Suprapubic skin (tissue), 4 donors: ENCODE measurements around the gene RAB33A. TPM values are rescaled to one million over a fixed set of nuclear protein-coding genes. Genes with fewer than 3 reads are reported as not detected.

Experiments
- DNase-seq, 2 donors: peaks; one replicate each; pipeline ENCODE4 v3.0.0-alpha.2; 2019; ENCODE audit warnings: low spot score in 2 of 2
- H3K27ac ChIP-seq: fragments of 200-600 bp; sonication (generic); one replicate; pipeline ENCODE4 v1.5.1; 2019
- H3K27me3 ChIP-seq: fragments of 200-600 bp; sonication (generic); one replicate; pipeline ENCODE4 v1.5.1; 2019
- H3K36me3 ChIP-seq: fragments of 200-600 bp; sonication (generic); one replicate; pipeline ENCODE4 v1.5.1; 2019
- H3K4me1 ChIP-seq: fragments of 200-600 bp; sonication (generic); one replicate; pipeline ENCODE4 v1.5.1; 2019
- H3K4me3 ChIP-seq: fragments of 200-600 bp; sonication (generic); one replicate; pipeline ENCODE4 v1.5.1; 2019; ENCODE audit warnings: mild to moderate bottlenecking
- H3K9me3 ChIP-seq: fragments of 200-600 bp; sonication (generic); one replicate; pipeline ENCODE4 v1.5.1; 2019
- EP300 ChIP-seq: sonication (generic); formaldehyde crosslinking; IDR thresholded peaks from one replicate; pipeline ENCODE4 v1.6.1; 2017; ENCODE audit warnings: antibody characterized with exemption
- POLR2A ChIP-seq, 2 donors: fragments of 450-650 bp; IDR thresholded peaks; one replicate each; pipeline ENCODE4 v1.6.1; 2017; ENCODE audit warnings: antibody characterized with exemption in 2 of 2, mild to moderate bottlenecking in 2 of 2, moderate library complexity in 2 of 2
- POLR2AphosphoS5 ChIP-seq, 3 donors: sonication (generic); formaldehyde crosslinking; IDR thresholded peaks; one replicate each; pipeline ENCODE4 v1.6.1; 2017; ENCODE audit warnings: antibody characterized with exemption in 3 of 3
- WGBS: methylation state at CpG from one replicate; pipeline ENCODE4 v1.1.5; 2018; 5-methylcytosine and 5-hydroxymethylcytosine counted together
- total RNA-seq, 4 donors: library from RNA; depleted of rRNA; stranded (reverse); fragments of >200 nt; gene quantifications; one replicate each; pipeline ENCODE4 v1.1.0, GENCODE V29; 2016
- TF ChIP-seq, protein P1 (sequence below), 2 donors: fragments of 200-600 bp in 1 of 2; fragments of 450-650 bp in 1 of 2; sonication (generic) in 1 of 2; IDR thresholded peaks; one replicate each; pipeline ENCODE4 v1.5.1; 2016 to 2019; ENCODE audit warnings: antibody characterized with exemption in 2 of 2, mild to moderate bottlenecking in 1 of 2, moderate library complexity in 1 of 2

The RAB33A gene
- total RNA-seq, 4 donors from 2014 or later, result not detected

DNA sequence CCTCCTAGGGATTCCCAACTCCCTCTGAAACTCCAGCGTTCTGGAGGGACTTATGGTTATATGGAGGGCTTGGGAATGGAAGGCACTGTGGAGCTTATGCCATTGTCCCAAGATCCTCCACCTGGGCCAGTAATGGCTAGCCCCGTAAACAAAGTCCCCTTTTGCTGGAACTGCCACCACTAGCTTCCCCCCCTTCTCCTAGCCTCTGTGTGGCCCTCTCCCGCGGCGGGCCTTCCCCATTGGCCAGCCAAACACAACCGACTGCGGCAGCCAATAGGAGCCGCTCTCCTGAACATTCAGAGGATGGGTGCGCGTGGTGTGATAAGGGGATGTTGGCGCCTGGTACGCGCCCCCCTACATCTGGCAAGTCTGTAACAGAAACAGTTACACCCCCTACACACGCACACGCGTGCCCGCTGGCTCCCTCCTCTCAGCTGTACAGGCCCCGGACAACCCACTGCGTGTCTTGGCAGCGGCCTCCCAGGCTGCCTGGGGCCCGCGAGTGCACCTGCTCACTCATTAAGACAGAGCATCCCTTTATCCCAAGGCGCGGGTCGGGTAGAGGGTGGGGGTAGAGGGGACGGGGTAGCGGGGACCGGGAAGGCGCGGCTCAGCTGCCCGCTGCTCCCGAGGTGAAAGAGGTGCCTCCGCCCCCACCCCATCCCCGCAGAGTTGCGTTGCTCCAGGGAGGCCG is 863 bp upstream of the RAB33A start:
- no peaks in the 10 kb centered on the region for H3K36me3 ChIP-seq
- TF ChIP-seq, protein P1, sequence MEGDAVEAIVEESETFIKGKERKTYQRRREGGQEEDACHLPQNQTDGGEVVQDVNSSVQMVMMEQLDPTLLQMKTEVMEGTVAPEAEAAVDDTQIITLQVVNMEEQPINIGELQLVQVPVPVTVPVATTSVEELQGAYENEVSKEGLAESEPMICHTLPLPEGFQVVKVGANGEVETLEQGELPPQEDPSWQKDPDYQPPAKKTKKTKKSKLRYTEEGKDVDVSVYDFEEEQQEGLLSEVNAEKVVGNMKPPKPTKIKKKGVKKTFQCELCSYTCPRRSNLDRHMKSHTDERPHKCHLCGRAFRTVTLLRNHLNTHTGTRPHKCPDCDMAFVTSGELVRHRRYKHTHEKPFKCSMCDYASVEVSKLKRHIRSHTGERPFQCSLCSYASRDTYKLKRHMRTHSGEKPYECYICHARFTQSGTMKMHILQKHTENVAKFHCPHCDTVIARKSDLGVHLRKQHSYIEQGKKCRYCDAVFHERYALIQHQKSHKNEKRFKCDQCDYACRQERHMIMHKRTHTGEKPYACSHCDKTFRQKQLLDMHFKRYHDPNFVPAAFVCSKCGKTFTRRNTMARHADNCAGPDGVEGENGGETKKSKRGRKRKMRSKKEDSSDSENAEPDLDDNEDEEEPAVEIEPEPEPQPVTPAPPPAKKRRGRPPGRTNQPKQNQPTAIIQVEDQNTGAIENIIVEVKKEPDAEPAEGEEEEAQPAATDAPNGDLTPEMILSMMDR (IDR thresholded peaks at IDR 0.05), result no peak
- TF ChIP-seq POLR2AphosphoS5 (IDR thresholded peaks at IDR 0.05), result no peak
- no peak for TF ChIP-seq POLR2A (IDR thresholded peaks at IDR 0.05)
- no peak for TF ChIP-seq EP300
- peak overlapping the region; percentile 52 for H3K4me3 ChIP-seq
- H3K27me3 ChIP-seq, result no peaks in the 10 kb centered on the region
- no peaks in the 10 kb centered on the region for H3K9me3 ChIP-seq
- no peak for DNase-seq
- no peak overlapping the region for H3K27ac ChIP-seq
- 20% methylated on average over 8 of the region's 36 CpGs for WGBS
- peaks cover 38% of the 10 kb centered on the region for H3K4me1 ChIP-seq

DNA sequence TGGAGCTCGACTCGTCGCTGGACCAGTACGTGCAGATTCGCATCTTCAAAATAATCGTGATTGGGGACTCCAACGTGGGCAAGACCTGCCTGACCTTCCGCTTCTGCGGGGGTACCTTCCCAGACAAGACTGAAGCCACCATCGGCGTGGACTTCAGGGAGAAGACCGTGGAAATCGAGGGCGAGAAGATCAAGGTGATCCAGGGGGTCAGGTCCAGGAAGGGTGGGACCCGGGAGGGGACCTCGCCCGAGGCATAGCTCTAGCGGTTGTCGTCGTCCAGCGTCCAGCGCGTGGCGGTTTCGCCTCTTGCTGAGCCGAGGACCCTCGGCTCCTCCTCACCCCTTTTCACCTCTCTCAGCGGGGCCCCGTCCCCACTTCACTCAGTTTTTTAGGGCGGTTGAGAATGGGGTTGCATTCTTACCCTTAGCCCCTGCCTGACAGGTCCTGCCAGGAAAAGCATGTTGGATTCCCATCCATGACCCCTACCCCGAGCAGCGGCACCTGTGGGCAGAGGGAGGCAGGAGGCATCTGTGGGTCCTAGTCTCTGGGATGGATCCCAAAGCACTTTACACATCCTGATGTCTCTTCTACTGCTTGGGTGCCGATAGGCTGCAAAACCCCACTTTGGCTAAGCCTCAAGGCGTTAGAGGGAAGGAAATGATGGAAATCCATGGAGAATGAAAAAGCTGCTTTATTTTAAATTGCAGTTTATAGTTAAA is 524 bp downstream of the RAB33A start:
- TF ChIP-seq, protein P1 (IDR thresholded peaks at IDR 0.05), result no peak
- TF ChIP-seq POLR2A (IDR thresholded peaks at IDR 0.05), result no peak
- no peak for TF ChIP-seq EP300
- no peak for TF ChIP-seq POLR2AphosphoS5 (IDR thresholded peaks at IDR 0.05)
- Histone ChIP-seq H3K27me3 (no peaks in the 10 kb centered on the region), H3K27ac (no peak overlapping the region), H3K9me3 (no peaks in the 10 kb centered on the region), H3K4me1 (peaks cover 32% of the 10 kb centered on the region), H3K36me3 (no peaks in the 10 kb centered on the region), H3K4me3 (peak overlapping the region; percentile 52)
- no peak for DNase-seq
- 72% methylated on average over 20 of the region's 34 CpGs for WGBS

DNA sequence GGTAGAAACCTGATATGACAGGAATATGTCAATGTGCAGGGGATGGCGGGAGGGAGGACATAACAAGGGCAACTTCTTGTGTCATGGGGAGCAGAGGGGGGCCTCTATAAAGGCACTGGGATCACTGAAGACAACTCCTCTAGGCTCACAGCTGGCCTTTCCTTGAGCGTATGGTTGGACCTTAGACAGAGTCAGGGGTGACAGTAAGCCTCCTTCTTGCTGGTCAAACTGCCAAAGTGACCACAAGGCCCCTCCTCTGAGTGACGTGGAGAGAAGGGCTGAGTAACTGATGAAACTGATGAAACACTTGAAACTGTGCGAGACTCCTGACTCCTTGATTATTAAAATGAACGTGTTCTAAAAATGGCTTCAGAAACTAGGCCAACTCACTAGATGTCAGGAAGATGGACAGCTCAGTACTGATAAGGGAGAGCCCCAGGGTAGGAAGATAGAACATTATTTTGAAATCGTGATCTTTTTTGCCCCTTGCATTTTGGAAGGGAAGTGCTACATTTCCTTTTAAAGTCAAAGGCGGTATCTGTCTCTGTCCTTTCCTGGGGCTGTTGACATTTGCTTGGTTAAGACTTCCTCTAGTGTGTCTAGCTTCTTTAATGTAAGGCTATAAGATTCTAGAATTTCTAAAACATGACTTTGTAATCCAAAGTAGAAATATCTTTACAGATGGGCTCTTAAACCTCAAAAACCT is 1.6 kb downstream of the RAB33A start:
- H3K4me3 ChIP-seq, result no peak overlapping the region
- H3K4me1 ChIP-seq, result peaks cover 32% of the 10 kb centered on the region
- 47% methylated on average over 7 of the region's 7 CpGs for WGBS
- TF ChIP-seq POLR2AphosphoS5 (IDR thresholded peaks at IDR 0.05) (no peak), POLR2A (IDR thresholded peaks at IDR 0.05) (no peak), EP300 (no peak)
- TF ChIP-seq, protein P1 (IDR thresholded peaks at IDR 0.05), result no peak
- DNase-seq, result no peak
- peak overlapping the region; percentile 75 for H3K27ac ChIP-seq
- H3K27me3 ChIP-seq, result no peaks in the 10 kb centered on the region
- no peaks in the 10 kb centered on the region for H3K9me3 ChIP-seq
- no peaks in the 10 kb centered on the region for H3K36me3 ChIP-seq

DNA sequence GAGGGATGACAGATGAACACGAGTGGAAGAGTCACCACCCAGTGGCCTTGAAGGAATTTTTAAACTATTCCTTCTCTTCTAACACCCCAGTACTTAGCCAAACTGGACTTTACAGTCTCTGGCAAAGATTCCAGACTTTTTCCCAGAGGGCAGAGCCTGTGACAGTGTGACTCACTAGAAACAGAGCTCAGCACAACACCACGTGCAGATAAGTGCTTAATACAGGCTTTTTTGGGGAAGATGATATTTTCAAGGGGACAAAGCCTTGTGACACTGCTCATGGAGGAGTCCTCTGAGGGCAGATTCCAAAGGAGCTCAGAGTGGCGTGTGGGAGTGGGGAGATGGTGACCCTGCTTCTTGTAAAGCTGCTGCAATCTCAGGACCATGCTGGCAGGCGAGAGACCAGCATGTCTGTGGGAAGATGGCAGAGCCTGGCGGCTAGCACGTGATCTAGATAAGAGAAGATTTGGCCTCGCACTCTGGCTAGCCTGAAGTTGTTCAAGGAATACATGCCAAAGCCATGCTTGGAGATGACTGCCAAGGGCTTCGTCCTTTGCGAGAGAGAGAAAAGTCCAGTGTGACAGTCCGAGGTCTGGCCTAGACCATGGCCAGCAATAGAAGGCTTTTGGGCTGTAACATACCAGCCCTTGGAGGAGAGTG is 2.4 kb downstream of the RAB33A start:
- no peak for TF ChIP-seq POLR2A (IDR thresholded peaks at IDR 0.05)
- no peak for TF ChIP-seq POLR2AphosphoS5 (IDR thresholded peaks at IDR 0.05)
- TF ChIP-seq, protein P1 (IDR thresholded peaks at IDR 0.05), result no peak
- no peak for TF ChIP-seq EP300
- H3K27ac ChIP-seq, result peak overlapping the region; percentile 75
- H3K4me3 ChIP-seq, result no peak overlapping the region
- peaks cover 32% of the 10 kb centered on the region for H3K4me1 ChIP-seq
- WGBS, result 37% methylated on average over 10 of the region's 10 CpGs
- no peaks in the 10 kb centered on the region for H3K36me3 ChIP-seq
- H3K9me3 ChIP-seq, result no peaks in the 10 kb centered on the region
- no peak for DNase-seq
- H3K27me3 ChIP-seq, result no peaks in the 10 kb centered on the region
